KMS-11 (cell line): ENCODE results near the gene MLLT10.

Experiments used
- H2AFZ ChIP-seq: fragments of 200-600 bp; sonication (generic); 2 replicates; pipeline ENCODE4 v1.6.1; 2016; ENCODE audit warnings: antibody characterized with exemption, mixed run types, low read depth
- H3K27ac ChIP-seq: fragments of 200-600 bp; sonication (generic); 2 replicates; pipeline ENCODE4 v1.6.1; 2016; ENCODE audit warnings: mild to moderate bottlenecking, mixed run types
- H3K27me3 ChIP-seq: fragments of 200-600 bp; sonication (generic); 2 replicates; pipeline ENCODE4 v1.6.1; 2017; ENCODE audit warnings: mild to moderate bottlenecking, low read depth, mixed run types, moderate library complexity; ENCODE audit not compliant: insufficient read depth
- H3K36me3 ChIP-seq: fragments of 200-600 bp; sonication (generic); 2 replicates; pipeline ENCODE4 v1.6.1; 2017; ENCODE audit warnings: mild to moderate bottlenecking, mixed run types; ENCODE audit not compliant: insufficient read depth
- H3K4me1 ChIP-seq: fragments of 200-600 bp; sonication (generic); 2 replicates; pipeline ENCODE4 v1.6.1; 2016; ENCODE audit warnings: mild to moderate bottlenecking, low read depth, mixed run types; ENCODE audit not compliant: poor library complexity, severe bottlenecking
- H3K4me2 ChIP-seq: fragments of 200-600 bp; sonication (generic); 2 replicates; pipeline ENCODE4 v1.7.0; 2016; ENCODE audit warnings: mild to moderate bottlenecking, mixed run types
- H3K4me3 ChIP-seq: fragments of 200-600 bp; sonication (generic); IDR thresholded peaks from 2 replicates; pipeline ENCODE4 v1.6.1; 2017; ENCODE audit warnings: low read depth, low read length, mixed read lengths; ENCODE audit not compliant: insufficient read depth
- H3K79me2 ChIP-seq: fragments of 200-600 bp; sonication (generic); 2 replicates; pipeline ENCODE4 v1.6.1; 2016; ENCODE audit warnings: low read depth, mixed run types; ENCODE audit not compliant: insufficient read depth
- H3K9ac ChIP-seq: fragments of 200-600 bp; sonication (generic); 2 replicates; pipeline ENCODE4 v1.6.1; 2016; ENCODE audit warnings: mild to moderate bottlenecking, mixed run types
- H4K20me1 ChIP-seq: fragments of 200-600 bp; sonication (generic); 2 replicates; pipeline ENCODE4 v1.6.1; 2016; ENCODE audit warnings: mild to moderate bottlenecking, mixed run types; ENCODE audit not compliant: insufficient read depth
- TF ChIP-seq, protein P1 (sequence below): fragments of 200-600 bp; sonication (generic); conservative IDR thresholded peaks from 2 replicates; pipeline ENCODE4 v1.6.1; 2017; ENCODE audit warnings: low read depth, mild to moderate bottlenecking, antibody characterized with exemption, low read length, moderate library complexity, mixed read lengths

The MLLT10 gene

GRCh38 chr10:21696302-21696701 is 162.3 kb downstream of the MLLT10 start:
- TF ChIP-seq, protein P1, sequence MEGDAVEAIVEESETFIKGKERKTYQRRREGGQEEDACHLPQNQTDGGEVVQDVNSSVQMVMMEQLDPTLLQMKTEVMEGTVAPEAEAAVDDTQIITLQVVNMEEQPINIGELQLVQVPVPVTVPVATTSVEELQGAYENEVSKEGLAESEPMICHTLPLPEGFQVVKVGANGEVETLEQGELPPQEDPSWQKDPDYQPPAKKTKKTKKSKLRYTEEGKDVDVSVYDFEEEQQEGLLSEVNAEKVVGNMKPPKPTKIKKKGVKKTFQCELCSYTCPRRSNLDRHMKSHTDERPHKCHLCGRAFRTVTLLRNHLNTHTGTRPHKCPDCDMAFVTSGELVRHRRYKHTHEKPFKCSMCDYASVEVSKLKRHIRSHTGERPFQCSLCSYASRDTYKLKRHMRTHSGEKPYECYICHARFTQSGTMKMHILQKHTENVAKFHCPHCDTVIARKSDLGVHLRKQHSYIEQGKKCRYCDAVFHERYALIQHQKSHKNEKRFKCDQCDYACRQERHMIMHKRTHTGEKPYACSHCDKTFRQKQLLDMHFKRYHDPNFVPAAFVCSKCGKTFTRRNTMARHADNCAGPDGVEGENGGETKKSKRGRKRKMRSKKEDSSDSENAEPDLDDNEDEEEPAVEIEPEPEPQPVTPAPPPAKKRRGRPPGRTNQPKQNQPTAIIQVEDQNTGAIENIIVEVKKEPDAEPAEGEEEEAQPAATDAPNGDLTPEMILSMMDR = no peak
- Histone ChIP-seq H3K27me3 (no peaks in the 10 kb centered on the region), H4K20me1 (no peaks in the 10 kb centered on the region), H3K4me3 (no peak overlapping the region), H3K4me1 (peaks cover 25% of the 10 kb centered on the region), H3K4me2 (peak overlapping the region; percentile 4; the same call in 1 of the 2 replicates), H2AFZ (no peak overlapping the region), H3K9ac (no peak overlapping the region), H3K36me3 (no peaks in the 10 kb centered on the region), H3K27ac (no peak overlapping the region), H3K79me2 (peaks cover 15% of the 10 kb centered on the region; the same call in 1 of the 2 replicates)

DNA sequence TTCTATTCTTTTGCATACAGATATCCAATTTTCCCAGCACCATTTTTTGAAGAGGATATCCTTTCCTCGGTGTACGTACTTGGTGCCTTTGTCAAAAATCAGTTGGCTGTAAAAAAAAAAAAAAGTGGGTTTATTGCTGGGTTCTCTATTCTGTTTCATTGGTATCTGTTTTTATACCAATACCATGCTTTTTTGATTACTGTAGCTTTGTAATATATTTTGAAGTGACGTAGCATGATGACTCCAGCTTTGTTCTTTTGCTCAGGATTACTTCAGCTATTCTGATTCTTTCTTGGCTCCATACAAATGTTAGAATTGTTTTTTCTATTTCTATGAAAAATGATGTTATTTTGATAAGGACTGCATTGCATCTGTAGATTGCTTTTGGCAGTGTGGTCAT is 165.5 kb downstream of the MLLT10 start:
- no peaks in the 10 kb centered on the region for H3K36me3 ChIP-seq
- peaks cover 20% of the 10 kb centered on the region; the same call in 1 of the 2 replicates for H3K79me2 ChIP-seq

DNA sequence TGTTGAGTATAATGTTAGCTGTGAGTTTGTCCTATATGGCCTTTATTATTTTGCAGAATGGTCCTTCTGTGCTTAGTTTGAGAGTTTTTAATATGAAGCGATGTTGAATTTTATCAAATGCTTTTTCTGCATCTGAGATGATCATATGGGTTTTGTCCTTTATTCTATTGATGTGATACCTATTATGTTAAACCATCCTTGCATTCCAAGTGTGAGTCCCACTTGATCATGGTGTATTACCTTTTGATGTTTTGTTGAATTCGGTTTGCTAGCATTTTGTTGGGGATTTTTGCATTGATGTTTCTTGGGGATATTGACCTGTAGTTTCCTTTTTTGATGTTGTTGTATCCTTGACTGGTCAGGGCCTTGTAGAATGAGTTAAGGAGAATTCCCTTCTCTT is 166.4 kb downstream of the MLLT10 start:
- no peaks in the 10 kb centered on the region for H3K36me3 ChIP-seq
- no peak overlapping the region for H3K4me2 ChIP-seq
- no peak overlapping the region for H3K9ac ChIP-seq
- H2AFZ ChIP-seq = no peak overlapping the region
- H3K27ac ChIP-seq = no peak overlapping the region
- TF ChIP-seq, protein P1 = no peak
- H3K79me2 ChIP-seq = peaks cover 20% of the 10 kb centered on the region; the same call in 1 of the 2 replicates
- no peaks in the 10 kb centered on the region for H3K27me3 ChIP-seq
- H4K20me1 ChIP-seq = peaks cover under 1% of the 10 kb centered on the region; the same call in 1 of the 2 replicates
- peaks cover 30% of the 10 kb centered on the region for H3K4me1 ChIP-seq
- no peak overlapping the region for H3K4me3 ChIP-seq

More for the DNA sequence above, 165.5 kb downstream of the MLLT10 start:
- Histone ChIP-seq H3K9ac (no peak overlapping the region), H3K4me1 (peaks cover 35% of the 10 kb centered on the region), H2AFZ (no peak overlapping the region), H3K27ac (no peak overlapping the region), H4K20me1 (no peaks in the 10 kb centered on the region), H3K4me3 (no peak overlapping the region), H3K27me3 (no peaks in the 10 kb centered on the region), H3K4me2 (no peak overlapping the region)
- TF ChIP-seq, protein P1 = no peak

DNA sequence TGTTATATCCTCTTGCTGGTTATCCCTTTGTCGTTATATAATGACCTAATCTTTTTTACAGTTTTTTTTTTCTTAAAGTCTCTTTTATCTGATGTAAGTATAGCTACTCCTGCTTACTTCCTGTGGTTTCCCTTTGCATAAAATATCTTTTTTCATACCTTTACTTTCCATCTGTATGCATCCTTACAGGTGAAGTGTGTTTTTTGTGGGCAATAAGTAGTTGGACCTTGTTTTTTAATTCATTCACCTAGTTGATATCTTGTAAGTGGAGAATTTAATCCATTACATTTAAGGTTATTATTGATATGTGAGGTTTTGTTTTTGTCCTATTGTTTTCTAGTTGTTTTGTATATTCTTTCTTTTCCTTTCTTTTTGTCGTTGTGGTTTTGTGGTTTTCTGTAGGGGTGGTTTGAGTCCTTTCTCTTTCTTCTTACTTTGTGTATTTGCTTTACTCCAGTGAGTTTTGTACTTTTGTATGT is 168.6 kb downstream of the MLLT10 start:
- Histone ChIP-seq H3K9ac (no peak overlapping the region), H3K27me3 (no peaks in the 10 kb centered on the region), H3K36me3 (no peaks in the 10 kb centered on the region), H3K4me2 (peak overlapping the region; percentile 30), H3K27ac (no peak overlapping the region), H2AFZ (no peak overlapping the region), H4K20me1 (peaks cover 4% of the 10 kb centered on the region; the same call in 1 of the 2 replicates), H3K4me1 (peaks cover 21% of the 10 kb centered on the region), H3K4me3 (no peak overlapping the region), H3K79me2 (peaks cover 10% of the 10 kb centered on the region; the same call in 1 of the 2 replicates)
- TF ChIP-seq, protein P1 = no peak
